ENCODE measurements around the gene TMEM191C. TPM values are rescaled to one million over a fixed set of nuclear protein-coding genes. Genes with fewer than 3 reads are reported as not detected.
"Not testable (repeated sequence)": the region's sequence is repeated elsewhere in the genome, so short reads cannot be mapped to it uniquely, and the experiment has no call there.

Gene TMEM191C
- total RNA-seq (ENCODE audit: low replicate concordance): 6.8 and 20.2 TPM in 2 replicates
- long read RNA-seq, partial matches to known transcripts: 0 of 2 reads
- long read RNA-seq, other reads (novel, unspliced or antisense): 1 of 2 reads

GRCh38 chr22:21467337-21468193 lies at the start of gene TMEM191C:
Gene TMEM191C (plus strand): TSS chr22:21467387. CDS start chr22:21467460, 73 bp downstream.
- H3K27ac Mint-ChIP-seq: peak within 1 kb of the TSS; percentile 89
- not testable (repeated sequence) for H3K9me3 Mint-ChIP-seq; H3K4me1 Mint-ChIP-seq (ENCODE audit: unreplicated experiment); H3K27me3 Mint-ChIP-seq; DNase-seq (ENCODE audit: extremely low spot score, unreplicated experiment); H3K36me3 Mint-ChIP-seq
- peak within 1 kb of the TSS; percentile 90 for H3K4me3 Mint-ChIP-seq

- not testable (repeated sequence) for H3K27me3 Mint-ChIP-seq; H3K4me1 Mint-ChIP-seq (ENCODE audit: unreplicated experiment); H3K27ac Mint-ChIP-seq; H3K9me3 Mint-ChIP-seq; H3K36me3 Mint-ChIP-seq
- peak overlapping the region; percentile 76 for H3K4me3 Mint-ChIP-seq
- DNase-seq (ENCODE audit: extremely low spot score, unreplicated experiment): peak; percentile 78
Measured at GRCh38 chr22:21417853-21418252, 49.3 kb upstream of the TMEM191C start.

- H3K4me3 Mint-ChIP-seq; H3K27me3 Mint-ChIP-seq; H3K27ac Mint-ChIP-seq; H3K36me3 Mint-ChIP-seq; DNase-seq (ENCODE audit: extremely low spot score, unreplicated experiment); H3K9me3 Mint-ChIP-seq; H3K4me1 Mint-ChIP-seq (ENCODE audit: unreplicated experiment): not testable (repeated sequence)
Measured at GRCh38 chr22:21418974-21419638, 48.1 kb upstream of the TMEM191C start.

GRCh38 chr22:21420180-21420763 lies 46.9 kb upstream of the TMEM191C start:
- not testable (repeated sequence) for H3K27ac Mint-ChIP-seq; DNase-seq (ENCODE audit: extremely low spot score, unreplicated experiment); H3K4me3 Mint-ChIP-seq; H3K27me3 Mint-ChIP-seq; H3K36me3 Mint-ChIP-seq; H3K4me1 Mint-ChIP-seq (ENCODE audit: unreplicated experiment); H3K9me3 Mint-ChIP-seq

- not testable (repeated sequence) for H3K27me3 Mint-ChIP-seq; H3K4me3 Mint-ChIP-seq; H3K27ac Mint-ChIP-seq; H3K4me1 Mint-ChIP-seq (ENCODE audit: unreplicated experiment); DNase-seq (ENCODE audit: extremely low spot score, unreplicated experiment); H3K9me3 Mint-ChIP-seq; H3K36me3 Mint-ChIP-seq
Measured at GRCh38 chr22:21424084-21424709, 43.0 kb upstream of the TMEM191C start.

- not testable (repeated sequence) for H3K4me3 Mint-ChIP-seq; H3K27me3 Mint-ChIP-seq; H3K4me1 Mint-ChIP-seq (ENCODE audit: unreplicated experiment); H3K36me3 Mint-ChIP-seq; H3K9me3 Mint-ChIP-seq; DNase-seq (ENCODE audit: extremely low spot score, unreplicated experiment); H3K27ac Mint-ChIP-seq
Measured at GRCh38 chr22:21434378-21435233, 32.6 kb upstream of the TMEM191C start.

GRCh38 chr22:21435998-21436810 lies 31.0 kb upstream of the TMEM191C start:
- H3K27ac Mint-ChIP-seq; H3K9me3 Mint-ChIP-seq; H3K4me1 Mint-ChIP-seq (ENCODE audit: unreplicated experiment); H3K36me3 Mint-ChIP-seq; H3K4me3 Mint-ChIP-seq; H3K27me3 Mint-ChIP-seq: not testable (repeated sequence)
- peak; percentile 39 for DNase-seq (ENCODE audit: extremely low spot score, unreplicated experiment)

GRCh38 chr22:21438013-21438412 lies 29.2 kb upstream of the TMEM191C start:
- H3K27ac Mint-ChIP-seq: not testable (repeated sequence)

GRCh38 chr22:21440018-21440636 lies 27.1 kb upstream of the TMEM191C start:
- H3K9me3 Mint-ChIP-seq; H3K27me3 Mint-ChIP-seq; H3K4me3 Mint-ChIP-seq; H3K27ac Mint-ChIP-seq; DNase-seq (ENCODE audit: extremely low spot score, unreplicated experiment); H3K4me1 Mint-ChIP-seq (ENCODE audit: unreplicated experiment); H3K36me3 Mint-ChIP-seq: not testable (repeated sequence)

More at GRCh38 chr22:21438013-21438412, 29.2 kb upstream of the TMEM191C start:
- H3K4me3 Mint-ChIP-seq; H3K36me3 Mint-ChIP-seq; H3K9me3 Mint-ChIP-seq; H3K27me3 Mint-ChIP-seq; H3K4me1 Mint-ChIP-seq (ENCODE audit: unreplicated experiment): not testable (repeated sequence)
- peak; percentile 51 for DNase-seq (ENCODE audit: extremely low spot score, unreplicated experiment)

GRCh38 chr22:21440676-21441075 lies 26.5 kb upstream of the TMEM191C start:
- not testable (repeated sequence) for DNase-seq (ENCODE audit: extremely low spot score, unreplicated experiment); H3K4me1 Mint-ChIP-seq (ENCODE audit: unreplicated experiment); H3K27ac Mint-ChIP-seq; H3K9me3 Mint-ChIP-seq; H3K27me3 Mint-ChIP-seq; H3K4me3 Mint-ChIP-seq; H3K36me3 Mint-ChIP-seq

- not testable (repeated sequence) for DNase-seq (ENCODE audit: extremely low spot score, unreplicated experiment); H3K27me3 Mint-ChIP-seq; H3K4me3 Mint-ChIP-seq; H3K27ac Mint-ChIP-seq; H3K4me1 Mint-ChIP-seq (ENCODE audit: unreplicated experiment); H3K9me3 Mint-ChIP-seq; H3K36me3 Mint-ChIP-seq
Measured at GRCh38 chr22:21441170-21441569, 26.0 kb upstream of the TMEM191C start.

GRCh38 chr22:21442123-21442522 lies 25.1 kb upstream of the TMEM191C start:
- not testable (repeated sequence) for H3K36me3 Mint-ChIP-seq; H3K4me1 Mint-ChIP-seq (ENCODE audit: unreplicated experiment); H3K4me3 Mint-ChIP-seq

More at GRCh38 chr22:21442123-21442522, 25.1 kb upstream of the TMEM191C start:
- H3K9me3 Mint-ChIP-seq; H3K27me3 Mint-ChIP-seq; DNase-seq (ENCODE audit: extremely low spot score, unreplicated experiment); H3K27ac Mint-ChIP-seq: not testable (repeated sequence)

Data from type B pancreatic cell (in vitro differentiated cells).